Stimulated activated CD4-positive, alpha-beta T cell treated with anti-CD3 and anti-CD28 coated beads, Interleukin-4, amount 100 ng/mL, for 1 hour (primary cell): ENCODE measurements around the gene ATXN10.

Experiments used
- DNase-seq: peaks from one replicate; pipeline ENCODE4 v3.0.0-alpha.2; 2020

ATXN10 gene

GRCh38 chr22:45763236-45763624 lies 91.6 kb downstream of the ATXN10 start:
- no peak for DNase-seq

GRCh38 chr22:45768490-45768889 lies 96.9 kb downstream of the ATXN10 start:
- no peak for DNase-seq

DNA sequence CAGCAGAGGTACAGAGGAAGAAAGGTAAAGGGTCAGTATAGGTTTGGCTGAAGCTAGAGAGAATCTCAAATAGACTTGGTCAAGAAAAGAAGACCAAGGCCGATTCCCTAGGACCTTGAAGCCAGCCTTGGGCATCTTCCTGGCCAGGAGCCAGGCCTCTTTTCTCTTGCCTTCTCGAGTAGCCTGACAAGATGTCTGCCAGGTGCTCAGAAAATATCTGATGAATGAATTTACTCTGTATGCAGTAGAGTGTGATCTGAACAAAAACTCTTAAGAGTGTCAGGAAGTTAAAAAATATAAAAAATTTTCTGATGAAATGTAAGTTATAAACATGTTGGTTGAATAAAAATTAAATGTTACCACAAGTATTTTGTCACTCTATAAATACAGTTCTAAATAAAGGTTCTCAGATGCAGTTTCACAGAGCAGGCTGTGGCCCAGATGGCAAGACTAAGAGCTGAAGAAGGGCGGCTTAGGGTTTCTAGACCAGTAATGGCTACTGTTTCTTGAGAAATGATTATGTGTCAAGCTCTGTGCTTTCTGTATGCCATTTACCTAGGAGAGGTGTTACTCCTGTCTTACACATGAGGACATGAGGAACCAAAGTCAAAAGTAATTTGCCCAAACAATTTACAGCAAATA lies 98.1 kb downstream of the ATXN10 start:
- no peak for DNase-seq

DNA sequence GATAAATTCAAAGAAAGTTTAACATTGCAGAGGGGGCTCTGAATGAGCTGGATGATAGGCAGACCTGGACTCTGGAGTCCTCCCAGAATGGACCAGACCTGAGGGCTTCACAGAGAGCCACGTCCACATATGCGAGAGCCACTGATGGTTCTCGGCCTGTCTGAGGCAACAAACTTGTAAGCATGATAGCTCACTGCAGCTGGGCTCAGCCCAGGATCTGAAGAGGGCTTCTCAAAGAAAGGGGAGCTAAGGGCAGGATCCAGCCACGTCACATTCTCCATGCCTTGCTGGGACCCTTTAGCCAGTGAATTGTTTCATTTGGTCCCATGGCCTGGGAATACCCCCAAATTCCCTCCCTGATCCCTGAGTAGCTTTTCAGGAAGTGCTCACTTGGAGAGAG lies 98.9 kb downstream of the ATXN10 start:
- no peak for DNase-seq

- DNase-seq = no peak
Observed at GRCh38 chr22:45771057-45771456, 99.4 kb downstream of the ATXN10 start.

GRCh38 chr22:45771711-45772110 lies 100.1 kb downstream of the ATXN10 start:
- DNase-seq = no peak

DNA sequence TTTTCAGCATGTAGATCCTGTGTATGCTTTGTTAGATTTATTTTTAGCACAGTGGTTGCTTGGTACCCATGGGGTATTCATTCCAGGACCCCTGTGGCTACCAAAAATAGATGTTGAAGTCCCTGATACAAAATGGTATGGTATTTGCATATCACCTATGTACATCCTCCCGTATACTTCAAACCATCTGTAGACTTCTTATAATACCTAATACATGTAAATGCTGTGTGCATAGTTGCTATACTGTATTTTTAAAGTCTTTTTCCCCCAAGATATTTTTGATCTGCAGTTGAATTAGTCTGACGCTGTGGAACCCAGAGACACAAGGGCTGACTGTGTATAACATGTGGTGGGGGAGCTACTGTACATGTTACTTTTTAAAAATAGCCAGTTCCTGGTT lies 101.1 kb downstream of the ATXN10 start:
- DNase-seq = no peak

- DNase-seq = no peak
Observed at GRCh38 chr22:45774001-45774670, 102.5 kb downstream of the ATXN10 start.

DNA sequence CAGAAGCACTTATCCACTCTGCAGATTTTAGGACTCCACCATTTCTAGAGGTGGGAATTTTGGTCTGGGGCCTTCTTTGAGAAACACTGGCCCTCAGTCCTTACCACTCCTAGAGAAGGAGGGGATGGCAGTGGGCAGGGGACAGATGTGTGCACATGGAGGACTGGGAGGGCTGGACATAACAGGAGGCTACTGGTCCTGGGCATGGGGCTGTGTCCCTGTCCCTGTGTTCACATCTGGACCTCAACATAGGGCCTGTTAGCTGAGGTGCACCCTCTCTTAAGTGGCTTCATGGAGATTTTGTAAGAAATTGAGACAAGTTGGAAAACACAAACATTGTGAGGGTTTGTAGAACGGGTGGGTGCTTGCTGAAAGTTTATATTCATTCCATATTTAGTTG lies 103.4 kb downstream of the ATXN10 start:
- DNase-seq = no peak

DNA sequence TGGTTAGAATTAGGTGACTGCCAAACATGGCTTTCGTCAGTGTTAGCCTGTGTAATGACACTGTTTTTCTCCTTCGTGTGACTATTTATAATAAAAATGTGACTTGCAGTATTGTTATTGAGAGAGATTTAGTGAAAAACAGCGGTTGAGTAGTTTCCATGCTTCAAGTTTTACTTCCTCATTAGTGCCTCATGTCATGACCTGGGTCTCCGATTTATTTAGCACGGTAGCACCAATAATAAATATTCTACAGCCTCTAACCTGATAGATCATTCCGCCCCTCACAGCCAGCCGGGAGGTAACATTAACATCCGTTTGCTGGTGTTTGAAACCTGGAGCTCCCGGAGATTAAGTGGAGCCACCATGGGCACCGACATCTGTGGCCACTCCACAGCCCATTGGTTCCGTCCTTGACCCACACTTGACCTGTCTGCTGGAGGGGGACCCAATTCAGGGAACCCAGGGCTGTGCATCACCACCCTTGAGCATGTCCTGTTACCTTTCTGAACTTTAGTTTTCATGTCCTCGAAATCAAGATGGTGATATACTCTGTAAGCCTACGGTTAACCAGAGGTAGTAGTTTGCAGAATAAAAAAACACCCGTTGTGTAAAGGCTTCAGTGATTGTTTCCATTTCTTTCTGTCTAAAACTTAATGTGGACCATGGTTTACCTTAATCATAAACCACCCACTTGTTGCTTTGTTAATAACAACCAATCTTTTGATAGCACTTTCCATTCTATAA lies 104.1 kb downstream of the ATXN10 start:
- no peak for DNase-seq

DNA sequence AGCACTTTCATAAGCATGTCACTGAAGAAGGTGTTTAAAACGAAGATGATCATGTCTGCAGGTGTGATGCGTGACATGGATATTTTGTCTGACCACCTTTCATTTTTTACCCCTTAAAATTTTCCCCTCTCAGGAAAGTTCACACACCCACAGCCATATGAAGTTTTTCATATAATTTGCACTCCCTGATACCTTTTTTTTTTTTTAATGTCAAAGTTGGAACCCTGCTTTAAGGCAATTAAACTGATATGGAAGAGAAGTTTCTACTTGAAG lies 104.6 kb downstream of the ATXN10 start:
- no peak for DNase-seq

DNA sequence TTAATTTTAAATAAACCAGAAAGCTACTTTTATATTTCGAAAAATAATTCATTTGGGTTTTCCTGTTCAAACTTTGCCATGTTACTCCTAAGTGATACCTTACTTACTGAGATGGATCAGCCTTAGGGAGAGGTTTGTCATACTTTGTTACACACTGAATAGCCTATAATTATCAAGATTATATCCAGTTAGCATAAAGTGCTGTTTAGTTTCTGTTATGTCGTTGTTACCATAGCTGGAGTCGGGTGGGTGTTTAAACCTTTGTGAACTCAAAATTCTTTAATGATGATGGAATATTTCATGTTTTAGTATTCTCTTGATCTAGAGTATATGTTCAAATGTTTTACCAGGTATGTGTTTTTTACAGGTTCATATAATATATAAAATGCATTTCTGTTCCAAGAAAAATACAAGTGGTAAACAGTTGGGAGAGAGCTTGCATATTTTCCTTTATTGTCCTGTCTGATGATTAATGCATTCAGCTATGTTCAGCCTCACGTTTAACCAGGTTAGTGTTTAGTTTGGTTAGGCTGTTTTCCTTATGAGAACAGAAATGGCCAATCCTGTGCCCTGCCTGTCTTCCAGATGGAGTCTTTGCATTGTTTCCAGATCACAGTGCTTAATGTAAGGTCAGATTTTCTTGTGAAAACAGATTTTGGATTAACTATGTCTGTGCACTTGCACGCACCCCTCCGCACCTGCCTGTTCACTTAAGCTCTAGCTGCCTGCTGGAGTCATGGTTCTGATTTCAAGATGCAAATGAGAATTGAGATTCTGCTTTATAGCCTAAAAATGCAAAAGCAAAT lies 105.6 kb downstream of the ATXN10 start:
- DNase-seq = no peak

- no peak for DNase-seq
Observed at GRCh38 chr22:45777852-45778375, 106.3 kb downstream of the ATXN10 start.

DNA sequence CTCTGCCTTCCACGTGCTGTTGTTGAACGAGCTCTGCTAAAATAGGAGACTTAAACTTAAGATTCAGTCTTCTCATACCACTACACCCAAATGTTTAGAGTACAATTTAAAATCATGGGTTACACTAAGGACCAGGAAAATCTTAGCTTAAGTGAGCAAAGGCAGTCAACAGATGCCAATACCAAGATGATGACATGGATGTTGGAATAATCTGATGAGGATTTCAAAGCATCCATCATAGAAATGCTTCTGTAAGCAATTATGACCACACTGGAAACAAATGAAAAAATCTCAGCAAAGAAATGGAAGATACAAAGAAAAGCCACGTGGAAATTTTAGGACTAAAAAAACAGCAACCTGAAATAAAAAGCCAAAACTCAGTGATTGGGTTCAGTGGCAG lies 109.8 kb downstream of the ATXN10 start:
- DNase-seq = no peak

- no peak for DNase-seq
Observed at GRCh38 chr22:45781966-45782365, 110.3 kb downstream of the ATXN10 start.

DNA sequence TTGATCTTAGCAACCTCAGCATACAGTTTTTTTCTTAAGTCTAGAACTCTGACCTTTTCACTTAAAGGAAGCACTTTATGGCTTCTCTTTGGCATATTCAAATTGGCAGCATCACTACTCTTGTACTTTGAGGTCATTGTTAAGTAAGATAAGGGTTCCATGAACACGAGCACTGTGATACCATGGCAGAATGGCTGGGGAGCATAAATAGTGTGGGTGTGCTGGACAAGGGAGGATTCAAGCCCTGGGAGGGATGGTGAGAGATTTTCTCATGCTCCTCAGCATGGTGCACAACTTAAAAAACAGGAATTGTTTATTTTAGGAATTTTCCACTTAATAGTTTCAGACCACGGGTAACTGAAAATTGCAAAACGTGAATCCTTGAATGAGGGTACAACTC lies 111.4 kb downstream of the ATXN10 start:
- DNase-seq = no peak

GRCh38 chr22:45783690-45784089 lies 112.1 kb downstream of the ATXN10 start:
- DNase-seq = no peak

DNA sequence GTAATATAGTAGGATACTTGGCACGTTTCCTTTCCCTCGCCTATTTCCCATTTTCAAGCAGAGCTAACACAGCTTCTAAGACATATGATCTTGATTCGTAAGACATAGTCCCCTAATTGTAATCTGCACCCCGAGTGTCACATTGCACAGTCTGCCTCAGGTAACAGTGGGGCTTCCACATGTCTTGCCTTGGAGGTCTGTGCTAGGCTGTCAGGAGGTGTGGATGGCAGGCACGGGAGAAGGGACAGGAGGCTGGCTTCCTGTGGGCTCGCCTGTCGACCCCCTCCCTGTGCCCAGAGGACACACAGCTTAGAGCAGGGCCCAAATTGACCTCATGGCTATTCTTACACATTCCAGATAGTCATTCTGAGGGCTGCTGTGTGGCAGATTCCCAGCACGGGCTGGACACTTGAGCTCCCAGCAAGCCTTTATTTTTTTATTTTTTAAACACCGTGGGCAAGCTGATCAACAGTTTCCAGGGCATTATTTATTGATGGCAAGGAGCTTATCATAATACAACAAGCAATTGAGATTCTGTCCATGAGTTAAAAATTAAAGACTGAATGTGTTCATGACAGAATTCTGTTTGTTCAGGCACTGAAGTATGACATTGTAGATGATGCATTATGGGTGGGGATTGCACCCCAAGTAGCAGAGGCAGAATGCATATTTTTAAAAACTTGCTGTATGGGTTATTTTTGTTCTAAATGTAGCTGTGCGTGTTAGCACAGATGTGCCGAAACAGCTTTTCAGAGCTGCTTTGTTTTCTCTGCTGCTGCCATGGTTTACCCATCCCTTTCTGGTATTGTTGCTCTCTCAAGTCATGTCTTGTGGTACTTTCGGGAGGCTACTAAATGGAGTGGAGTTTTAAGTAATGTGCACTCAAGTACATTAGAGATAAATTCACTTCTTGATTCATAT lies 113.0 kb downstream of the ATXN10 start:
- DNase-seq = no peak

GRCh38 chr22:45785458-45785857 lies 113.8 kb downstream of the ATXN10 start:
- no peak for DNase-seq

DNA sequence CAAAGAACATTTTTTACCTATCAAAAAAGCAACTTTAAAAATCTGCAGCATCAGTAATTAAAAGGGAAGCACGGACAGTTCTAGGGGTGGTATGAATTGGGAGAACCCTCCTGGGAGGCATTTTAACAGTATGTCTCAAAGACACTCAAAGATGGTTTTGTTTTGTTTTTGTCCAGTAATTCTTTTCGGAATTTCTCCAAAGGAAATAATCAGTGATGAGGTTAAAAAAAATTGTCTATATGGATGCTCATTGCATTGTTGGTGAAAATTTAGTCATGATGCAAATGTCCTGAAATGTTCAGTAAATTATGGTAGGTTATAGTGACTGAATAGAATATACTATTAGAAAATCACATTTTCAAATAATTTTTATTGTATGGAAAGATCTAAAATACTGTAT lies 115.1 kb downstream of the ATXN10 start:
- DNase-seq = no peak

- DNase-seq = no peak
Observed at GRCh38 chr22:45787759-45788158, 116.1 kb downstream of the ATXN10 start.

DNA sequence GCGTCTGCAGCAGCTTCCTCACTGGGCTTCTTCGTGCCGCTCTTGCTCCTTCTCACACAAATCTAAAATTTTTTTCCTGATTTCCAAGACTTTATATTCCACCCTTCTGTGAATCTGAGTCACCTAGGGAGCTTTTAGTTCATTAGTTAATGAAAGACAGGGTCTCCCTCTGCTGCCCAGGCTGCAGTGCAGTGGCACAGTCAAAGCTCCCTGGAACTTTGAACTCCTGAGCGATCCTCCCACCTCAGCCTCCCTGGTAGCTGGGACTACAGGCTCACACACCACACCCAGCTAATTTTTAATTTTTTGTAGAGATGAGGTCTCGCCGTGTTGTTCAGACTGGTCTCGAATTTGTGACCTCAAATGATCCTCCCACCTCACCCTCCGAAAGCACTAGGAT lies 116.9 kb downstream of the ATXN10 start:
- no peak for DNase-seq
